GM23338 (cell line): ENCODE results near the gene PPP2R5C. TPM values are rescaled to one million over a fixed set of nuclear protein-coding genes. Genes with fewer than 3 reads are reported as not detected.

Source experiments
- ATAC-seq: fragments of 200-7000 bp; cut with Tn5 transposase; 3 replicates; pipeline ENCODE4 v1.9.1; 2020
- DNase-seq: peaks from one replicate; pipeline ENCODE4 v3.0.0-alpha.2; 2015; ENCODE audit warnings: low spot score
- H2AFZ ChIP-seq: fragments of 200-600 bp; sonication (generic); 2 replicates; pipeline ENCODE4 v1.8.0; 2016; ENCODE audit warnings: antibody characterized with exemption, mild to moderate bottlenecking, moderate library complexity
- H3F3A ChIP-seq: fragments of 200-600 bp; sonication (generic); replicated peaks from 2 replicates; pipeline ENCODE4 v1.8.0; 2017; ENCODE audit warnings: antibody characterized with exemption, mixed run types, low read depth
- H3K27ac ChIP-seq: fragments of 200-600 bp; sonication (generic); 2 replicates; pipeline ENCODE4 v1.6.1; 2016; ENCODE audit warnings: low read depth
- H3K27me3 ChIP-seq: fragments of 200-600 bp; sonication (generic); 2 replicates; pipeline ENCODE4 v1.8.0; 2016; ENCODE audit warnings: mild to moderate bottlenecking, mixed run types, moderate library complexity; ENCODE audit not compliant: insufficient read depth
- H3K36me3 ChIP-seq: fragments of 200-600 bp; sonication (generic); 2 replicates; pipeline ENCODE4 v1.8.0; 2016; ENCODE audit warnings: mild to moderate bottlenecking; ENCODE audit not compliant: insufficient read depth
- H3K4me1 ChIP-seq: fragments of 200-600 bp; sonication (generic); 2 replicates; pipeline ENCODE4 v1.8.0; 2016; ENCODE audit warnings: mild to moderate bottlenecking, moderate library complexity; ENCODE audit not compliant: insufficient read depth
- H3K4me2 ChIP-seq: fragments of 200-600 bp; sonication (generic); 2 replicates; pipeline ENCODE4 v1.7.1; 2017; ENCODE audit warnings: mixed run types
- H3K4me3 ChIP-seq: fragments of 200-600 bp; sonication (generic); 2 replicates; pipeline ENCODE4 v1.6.1; 2016; ENCODE audit warnings: mixed run types
- H3K79me2 ChIP-seq: fragments of 200-600 bp; sonication (generic); replicated peaks from 2 replicates; pipeline ENCODE4 v1.8.0; 2017; ENCODE audit warnings: mild to moderate bottlenecking; ENCODE audit not compliant: insufficient read depth
- H3K9me2 ChIP-seq: fragments of 200-600 bp; sonication (generic); 2 replicates; pipeline ENCODE4 v1.8.0; 2017; ENCODE audit not compliant: insufficient read depth
- H4K20me1 ChIP-seq: fragments of 200-600 bp; sonication (generic); replicated peaks from 2 replicates; pipeline ENCODE4 v1.8.0; 2017; ENCODE audit warnings: mild to moderate bottlenecking; ENCODE audit not compliant: insufficient read depth
- H3K27ac Mint-ChIP-seq: 2 replicates; pipeline ENCODE4 v1.8.0; 2020; ENCODE audit warnings: inconsistent platforms, mild to moderate bottlenecking, moderate library complexity, mixed read lengths
- H3K27me3 Mint-ChIP-seq: 3 replicates; pipeline ENCODE4 v1.8.0; 2022; ENCODE audit warnings: low read depth, mild to moderate bottlenecking, moderate library complexity, mixed read lengths, inconsistent platforms; ENCODE audit not compliant: insufficient read depth, poor library complexity
- H3K36me3 Mint-ChIP-seq: 3 replicates; pipeline ENCODE4 v1.8.0; 2021; ENCODE audit warnings: low read depth, mild to moderate bottlenecking, inconsistent platforms, moderate library complexity, mixed read lengths
- H3K4me1 Mint-ChIP-seq: 3 replicates; pipeline ENCODE4 v1.8.0; 2020; ENCODE audit warnings: mild to moderate bottlenecking, inconsistent platforms, mixed read lengths
- H3K4me3 Mint-ChIP-seq: 3 replicates; pipeline ENCODE4 v1.8.0; 2021; ENCODE audit warnings: moderate library complexity, mild to moderate bottlenecking, inconsistent platforms, mixed read lengths
- H3K9me3 Mint-ChIP-seq: 3 replicates; pipeline ENCODE4 v1.8.0; 2020; ENCODE audit warnings: moderate library complexity, mild to moderate bottlenecking, inconsistent platforms, mixed read lengths
- ETS1 ChIP-seq: IDR thresholded peaks from 2 replicates; pipeline ENCODE4 v1.6.1; 2016; ENCODE audit warnings: antibody characterized with exemption
- EZH2 ChIP-seq: fragments of 200-600 bp; sonication (generic); IDR thresholded peaks from one replicate; pipeline ENCODE4 v1.8.0; 2017; ENCODE audit warnings: antibody characterized with exemption, mild to moderate bottlenecking, low read depth; ENCODE audit not compliant: unreplicated experiment
- JUNB ChIP-seq: IDR thresholded peaks from one replicate; pipeline ENCODE4 v1.6.1; 2016; ENCODE audit warnings: antibody characterized with exemption; ENCODE audit not compliant: unreplicated experiment
- REST ChIP-seq: IDR thresholded peaks from one replicate; pipeline ENCODE4 v1.6.1; 2018; ENCODE audit warnings: antibody characterized with exemption; ENCODE audit not compliant: unreplicated experiment
- STAT1 ChIP-seq: IDR thresholded peaks from one replicate; pipeline ENCODE4 v1.6.1; 2016; ENCODE audit warnings: antibody characterized with exemption; ENCODE audit not compliant: unreplicated experiment
- ZNF331 ChIP-seq: fragments of 250-450 bp; sonication (Bioruptor Pico); IDR thresholded peaks from 2 replicates; pipeline ENCODE4 v1.5.0; 2020; ENCODE audit warnings: low read depth, mild to moderate bottlenecking, moderate library complexity
- polyA plus RNA-seq: library from polyadenylated mRNA; unstranded; fragments of >200 nt; fragmentation: Nextera tagmentation; extraction: Ambion mirVana; gene quantifications from 2 replicates; pipeline ENCODE4 v1.2.1, GENCODE V29; 2016
- total RNA-seq: library from RNA; depleted of rRNA; stranded (reverse); fragments of >200 nt; shearing (Covaris generic); gene quantifications from 2 replicates; pipeline ENCODE4 v1.2.3, GENCODE V29; 2014

The PPP2R5C gene
- total and polyA plus RNA-seq, 2 experiments from 2014 or later, result 75.4 to 79.7 TPM

GRCh38 chr14:101714394-101714793 lies 47.1 kb upstream of the PPP2R5C start:
- H3K4me3 Mint-ChIP-seq, result no peak overlapping the region
- H3K4me1 Mint-ChIP-seq, result peaks cover 8% of the 10 kb centered on the region
- H3K36me3 Mint-ChIP-seq, result peaks cover 3% of the 10 kb centered on the region; the same call in 1 of the 3 replicates
- Histone ChIP-seq H3K27ac (no peak overlapping the region), H3K4me2 (no peak overlapping the region), H3K9me2 (no peaks in the 10 kb centered on the region), H3F3A (no peaks in the 10 kb centered on the region), H3K4me1 (0 out of 2 replicates have a peak, but pooled peaks cover 3% of the 10 kb centered on the region), H3K36me3 (no peaks in the 10 kb centered on the region), H3K27me3 (no peaks in the 10 kb centered on the region), H4K20me1 (no peaks in the 10 kb centered on the region), H2AFZ (no peak overlapping the region), H3K4me3 (no peak overlapping the region), H3K79me2 (no peaks in the 10 kb centered on the region)
- DNase-seq, result no peak
- H3K9me3 Mint-ChIP-seq, result peaks cover 10% of the 10 kb centered on the region; the same call in 2 of the 3 replicates
- peaks cover 11% of the 10 kb centered on the region for H3K27me3 Mint-ChIP-seq
- no peak for ATAC-seq
- no peak overlapping the region for H3K27ac Mint-ChIP-seq
- no peak for TF ChIP-seq REST
- TF ChIP-seq ETS1, result no peak

- no peak for DNase-seq
- H3K27ac Mint-ChIP-seq, result no peak overlapping the region
- TF ChIP-seq JUNB (no peak), EZH2 (no peak), ZNF331 (no peak), STAT1 (no peak), REST (no peak)
These were observed 46.1 kb upstream of the PPP2R5C start for GRCh38 chr14:101715210-101716076.

More at GRCh38 chr14:101715210-101716076, 46.1 kb upstream of the PPP2R5C start:
- Histone ChIP-seq H3K36me3 (no peaks in the 10 kb centered on the region), H3K79me2 (no peaks in the 10 kb centered on the region), H3F3A (no peaks in the 10 kb centered on the region), H3K4me1 (peaks cover 3% of the 10 kb centered on the region; the same call in 1 of the 2 replicates), H3K27me3 (no peaks in the 10 kb centered on the region), H2AFZ (no peak overlapping the region), H3K9me2 (no peaks in the 10 kb centered on the region), H3K4me2 (no peak overlapping the region), H3K4me3 (no peak overlapping the region), H4K20me1 (no peaks in the 10 kb centered on the region), H3K27ac (no peak overlapping the region)
- Mint-ChIP-seq H3K36me3 (peaks cover 3% of the 10 kb centered on the region; the same call in 1 of the 3 replicates), H3K4me3 (no peak overlapping the region), H3K9me3 (peaks cover 10% of the 10 kb centered on the region; the same call in 2 of the 3 replicates), H3K4me1 (peaks cover 15% of the 10 kb centered on the region), H3K27me3 (peaks cover 10% of the 10 kb centered on the region)
- ATAC-seq, result no peak
